Measurements from ENCODE around the gene NTRK3.
"Not testable (repeated sequence)": the region's sequence is repeated elsewhere in the genome, so short reads cannot be mapped to it uniquely, and the experiment has no call there.

NTRK3 gene

GRCh38 chr15:88073391-88073691 lies 183.2 kb downstream of the NTRK3 start:
- TF ChIP-seq CTCF (IDR thresholded peaks at IDR 0.05; ENCODE audit: low read depth, low read length) (no peak), EZH2phosphoT487 (IDR thresholded peaks at IDR 0.05; ENCODE audit: low read depth) (no peak)
- H3K4me3 ChIP-seq (ENCODE audit: low read length), result no peak overlapping the region
- no peaks in the 10 kb centered on the region for H3K36me3 ChIP-seq (replicated peaks; ENCODE audit: low read depth, low read length)
- no peaks in the 10 kb centered on the region for H4K20me1 ChIP-seq (ENCODE audit: insufficient read depth, low read length)
- no peak overlapping the region for H2AFZ ChIP-seq (ENCODE audit: low read depth, low read length)
- H3K4me1 ChIP-seq (ENCODE audit: low read length), result no peaks in the 10 kb centered on the region
- H3K79me2 ChIP-seq (ENCODE audit: low read length), result no peaks in the 10 kb centered on the region
- no peak overlapping the region for H3K27ac ChIP-seq (ENCODE audit: low read length)
- H3K9ac ChIP-seq (ENCODE audit: low read length), result no peak overlapping the region
- no peak overlapping the region for H3K4me2 ChIP-seq (ENCODE audit: low read length)
- no peaks in the 10 kb centered on the region for H3K9me3 ChIP-seq (ENCODE audit: insufficient read depth, low read length)
- H3K27me3 ChIP-seq (ENCODE audit: low read depth, low read length), result peaks cover 40% of the 10 kb centered on the region

GRCh38 chr15:88072598-88073390 lies 183.7 kb downstream of the NTRK3 start:
- Histone ChIP-seq H3K4me1 (ENCODE audit: low read length) (no peaks in the 10 kb centered on the region), H3K27ac (ENCODE audit: low read length) (no peak overlapping the region), H3K4me3 (ENCODE audit: low read length) (no peak overlapping the region), H3K9me3 (ENCODE audit: insufficient read depth, low read length) (no peaks in the 10 kb centered on the region), H2AFZ (ENCODE audit: low read depth, low read length) (no peak overlapping the region), H3K9ac (ENCODE audit: low read length) (no peak overlapping the region), H3K79me2 (ENCODE audit: low read length) (no peaks in the 10 kb centered on the region), H3K36me3 (replicated peaks; ENCODE audit: low read depth, low read length) (no peaks in the 10 kb centered on the region), H4K20me1 (ENCODE audit: insufficient read depth, low read length) (no peaks in the 10 kb centered on the region), H3K4me2 (ENCODE audit: low read length) (no peak overlapping the region), H3K27me3 (ENCODE audit: low read depth, low read length) (peaks cover 41% of the 10 kb centered on the region)
- TF ChIP-seq EZH2phosphoT487 (IDR thresholded peaks at IDR 0.05; ENCODE audit: low read depth), result no peak
- TF ChIP-seq CTCF (IDR thresholded peaks at IDR 0.05; ENCODE audit: low read depth, low read length), result no peak

GRCh38 chr15:88072133-88072532 lies 184.4 kb downstream of the NTRK3 start:
- H3K79me2 ChIP-seq (ENCODE audit: low read length); H3K9me3 ChIP-seq (ENCODE audit: insufficient read depth, low read length); H3K4me1 ChIP-seq (ENCODE audit: low read length); H3K27ac ChIP-seq (ENCODE audit: low read length); H4K20me1 ChIP-seq (ENCODE audit: insufficient read depth, low read length); H3K36me3 ChIP-seq (replicated peaks; ENCODE audit: low read depth, low read length); H2AFZ ChIP-seq (ENCODE audit: low read depth, low read length); H3K4me3 ChIP-seq (ENCODE audit: low read length); H3K4me2 ChIP-seq (ENCODE audit: low read length); H3K9ac ChIP-seq (ENCODE audit: low read length): not testable (repeated sequence)
- peaks cover 41% of the 10 kb centered on the region for H3K27me3 ChIP-seq (ENCODE audit: low read depth, low read length)

GRCh38 chr15:88071141-88071540 lies 185.4 kb downstream of the NTRK3 start:
- H3K4me3 ChIP-seq (ENCODE audit: low read length), result no peak overlapping the region
- H3K27ac ChIP-seq (ENCODE audit: low read length), result no peak overlapping the region
- H3K4me1 ChIP-seq (ENCODE audit: low read length), result no peaks in the 10 kb centered on the region
- no peak overlapping the region for H3K4me2 ChIP-seq (ENCODE audit: low read length)
- no peaks in the 10 kb centered on the region for H3K36me3 ChIP-seq (replicated peaks; ENCODE audit: low read depth, low read length)
- no peak overlapping the region for H2AFZ ChIP-seq (ENCODE audit: low read depth, low read length)
- no peaks in the 10 kb centered on the region for H3K9me3 ChIP-seq (ENCODE audit: insufficient read depth, low read length)
- H3K9ac ChIP-seq (ENCODE audit: low read length), result no peak overlapping the region
- H4K20me1 ChIP-seq (ENCODE audit: insufficient read depth, low read length), result no peaks in the 10 kb centered on the region
- TF ChIP-seq EZH2phosphoT487 (IDR thresholded peaks at IDR 0.05; ENCODE audit: low read depth) (no peak), CTCF (IDR thresholded peaks at IDR 0.05; ENCODE audit: low read depth, low read length) (no peak)
- H3K79me2 ChIP-seq (ENCODE audit: low read length), result no peaks in the 10 kb centered on the region
- H3K27me3 ChIP-seq (ENCODE audit: low read depth, low read length), result peaks cover 41% of the 10 kb centered on the region
